ENCODE data around the gene GNA12.

DNA sequence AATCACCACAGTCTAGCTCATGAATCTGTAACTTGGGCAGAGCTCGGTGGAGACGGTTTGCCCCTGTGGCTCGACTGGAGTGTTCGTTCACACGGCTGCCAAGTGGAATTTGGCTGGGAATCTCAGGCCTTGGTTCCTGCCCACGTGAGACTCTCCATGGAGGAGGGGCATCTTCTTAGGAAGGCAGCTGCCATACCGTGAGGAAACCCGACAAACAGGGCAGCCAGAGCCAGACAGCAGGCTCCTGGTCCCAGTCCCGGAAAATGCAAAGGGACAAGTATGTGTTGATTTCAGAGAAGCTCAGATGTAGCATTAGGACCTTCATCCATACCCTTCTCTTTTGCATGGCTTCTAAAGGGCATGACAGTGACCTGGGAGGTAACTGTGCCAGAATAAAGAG is 129.5 kb downstream of the GNA12 start:
- TF ChIP-seq, protein P1, sequence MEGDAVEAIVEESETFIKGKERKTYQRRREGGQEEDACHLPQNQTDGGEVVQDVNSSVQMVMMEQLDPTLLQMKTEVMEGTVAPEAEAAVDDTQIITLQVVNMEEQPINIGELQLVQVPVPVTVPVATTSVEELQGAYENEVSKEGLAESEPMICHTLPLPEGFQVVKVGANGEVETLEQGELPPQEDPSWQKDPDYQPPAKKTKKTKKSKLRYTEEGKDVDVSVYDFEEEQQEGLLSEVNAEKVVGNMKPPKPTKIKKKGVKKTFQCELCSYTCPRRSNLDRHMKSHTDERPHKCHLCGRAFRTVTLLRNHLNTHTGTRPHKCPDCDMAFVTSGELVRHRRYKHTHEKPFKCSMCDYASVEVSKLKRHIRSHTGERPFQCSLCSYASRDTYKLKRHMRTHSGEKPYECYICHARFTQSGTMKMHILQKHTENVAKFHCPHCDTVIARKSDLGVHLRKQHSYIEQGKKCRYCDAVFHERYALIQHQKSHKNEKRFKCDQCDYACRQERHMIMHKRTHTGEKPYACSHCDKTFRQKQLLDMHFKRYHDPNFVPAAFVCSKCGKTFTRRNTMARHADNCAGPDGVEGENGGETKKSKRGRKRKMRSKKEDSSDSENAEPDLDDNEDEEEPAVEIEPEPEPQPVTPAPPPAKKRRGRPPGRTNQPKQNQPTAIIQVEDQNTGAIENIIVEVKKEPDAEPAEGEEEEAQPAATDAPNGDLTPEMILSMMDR (IDR thresholded peaks at IDR 0.05; ENCODE audit: poor library complexity), result no peak
- no peak for TF ChIP-seq EZH2phosphoT487 (IDR thresholded peaks at IDR 0.05; ENCODE audit: low read depth, severe bottlenecking, unreplicated experiment)

All from hepatocyte (in vitro differentiated cells).